GM12864 (cell line): ENCODE results near the gene CNTNAP5.

Experiments used
- DNase-seq: peaks from one replicate; pipeline ENCODE4 v3.0.0-alpha.2; 2011; ENCODE audit warnings: low read depth
- H3K4me3 ChIP-seq: 2 replicates; pipeline ENCODE4 v1.5.1; 2011; ENCODE audit warnings: mild to moderate bottlenecking, low read depth, low read length, control low read depth
- CTCF ChIP-seq: IDR thresholded peaks from 2 replicates; pipeline ENCODE4 v1.5.1; 2011; ENCODE audit warnings: low read depth, mild to moderate bottlenecking, moderate library complexity, low read length, control low read depth, inconsistent platforms; ENCODE audit errors: missing control alignments

CNTNAP5 gene

GRCh38 chr2:124316881-124317605, 292.0 kb downstream of the CNTNAP5 start:
- H3K4me3 ChIP-seq: no peak overlapping the region
- TF ChIP-seq CTCF: no peak

GRCh38 chr2:124317628-124318027, 292.5 kb downstream of the CNTNAP5 start:
- no peak for DNase-seq
- TF ChIP-seq CTCF: no peak
- H3K4me3 ChIP-seq: no peak overlapping the region

More at GRCh38 chr2:124316881-124317605, 292.0 kb downstream of the CNTNAP5 start:
- no peak for DNase-seq

- no peak for DNase-seq
- TF ChIP-seq CTCF: no peak
- no peak overlapping the region for H3K4me3 ChIP-seq
These were observed 293.8 kb downstream of the CNTNAP5 start for GRCh38 chr2:124318913-124319312.

GRCh38 chr2:124319577-124319976, 294.5 kb downstream of the CNTNAP5 start:
- no peak for DNase-seq
- no peak for TF ChIP-seq CTCF
- no peak overlapping the region for H3K4me3 ChIP-seq

- DNase-seq: no peak
- no peak for TF ChIP-seq CTCF
- H3K4me3 ChIP-seq: no peak overlapping the region
These were observed 295.1 kb downstream of the CNTNAP5 start for GRCh38 chr2:124320051-124320688.

- DNase-seq: no peak
- no peak for TF ChIP-seq CTCF
- H3K4me3 ChIP-seq: no peak overlapping the region
These were observed 298.2 kb downstream of the CNTNAP5 start for GRCh38 chr2:124323321-124323720.
